GM19043 (cell line): ENCODE results near the gene NOX3.

ENCODE experiments used
- ATAC-seq: cut with Tn5 transposase; IDR thresholded peaks from one replicate; pipeline ENCODE4 v1.9.1; 2021; ENCODE audit warnings: low read depth; ENCODE audit not compliant: unreplicated experiment

Gene NOX3

GRCh38 chr6:155436981-155437749 lies 18.5 kb downstream of the NOX3 start:
- no peak for ATAC-seq

GRCh38 chr6:155434829-155435423 lies 20.7 kb downstream of the NOX3 start:
- no peak for ATAC-seq

GRCh38 chr6:155434096-155434495 lies 21.5 kb downstream of the NOX3 start:
- no peak for ATAC-seq

GRCh38 chr6:155432293-155432692 lies 23.3 kb downstream of the NOX3 start:
- ATAC-seq, result no peak

GRCh38 chr6:155429321-155429893 lies 26.2 kb downstream of the NOX3 start:
- no peak for ATAC-seq

GRCh38 chr6:155426408-155426945 lies 29.2 kb downstream of the NOX3 start:
- no peak for ATAC-seq

GRCh38 chr6:155424181-155424580 lies 31.5 kb downstream of the NOX3 start:
- ATAC-seq, result no peak

GRCh38 chr6:155422635-155423034 lies 33.0 kb downstream of the NOX3 start:
- ATAC-seq, result no peak

GRCh38 chr6:155420492-155420891 lies 35.1 kb downstream of the NOX3 start:
- ATAC-seq, result no peak

- ATAC-seq, result no peak
Measured at GRCh38 chr6:155419161-155419560, 36.5 kb downstream of the NOX3 start.

- peak; percentile 44 for ATAC-seq
Measured at GRCh38 chr6:155418017-155418761, 37.5 kb downstream of the NOX3 start.

GRCh38 chr6:155417454-155417853 lies 38.2 kb downstream of the NOX3 start:
- no peak for ATAC-seq

- ATAC-seq, result no peak
Measured at GRCh38 chr6:155415953-155416352, 39.7 kb downstream of the NOX3 start.

- ATAC-seq, result no peak
Measured at GRCh38 chr6:155414049-155414448, 41.6 kb downstream of the NOX3 start.

- ATAC-seq, result no peak
Measured at GRCh38 chr6:155412335-155412734, 43.3 kb downstream of the NOX3 start.

- ATAC-seq, result no peak
Measured at GRCh38 chr6:155411154-155412052, 44.2 kb downstream of the NOX3 start.

GRCh38 chr6:155409391-155409790 lies 46.2 kb downstream of the NOX3 start:
- ATAC-seq, result no peak

- ATAC-seq, result no peak
Measured at GRCh38 chr6:155408981-155409380, 46.7 kb downstream of the NOX3 start.

GRCh38 chr6:155408231-155408630 lies 47.4 kb downstream of the NOX3 start:
- no peak for ATAC-seq

GRCh38 chr6:155406801-155407200 lies 48.8 kb downstream of the NOX3 start:
- no peak for ATAC-seq
